ENCODE measurements around the gene COG5.

The COG5 gene

DNA sequence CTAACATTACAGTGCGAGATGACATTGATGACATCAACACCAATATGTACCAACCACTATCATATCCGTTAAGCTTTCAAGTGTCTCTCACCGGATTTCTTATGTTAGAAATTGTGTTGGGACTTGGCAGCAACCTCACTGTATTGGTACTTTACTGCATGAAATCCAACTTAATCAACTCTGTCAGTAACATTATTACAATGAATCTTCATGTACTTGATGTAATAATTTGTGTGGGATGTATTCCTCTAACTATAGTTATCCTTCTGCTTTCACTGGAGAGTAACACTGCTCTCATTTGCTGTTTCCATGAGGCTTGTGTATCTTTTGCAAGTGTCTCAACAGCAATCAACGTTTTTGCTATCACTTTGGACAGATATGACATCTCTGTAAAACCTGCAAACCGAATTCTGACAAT lies 89.6 kb downstream of the COG5 start:
- ATAC-seq (replicated peaks) (no peak), DNase-seq (no peak)
- Mint-ChIP-seq H3K4me3 (no peak overlapping the region), H3K9me3 (no peaks in the 10 kb centered on the region), H3K27ac (no peak overlapping the region), H3K36me3 (peaks cover 0 to 3% of the 10 kb centered on the region in 2 donors), H3K4me1 (peaks cover 3 to 8% of the 10 kb centered on the region in 2 donors), H3K27me3 (no peaks in the 10 kb centered on the region)

DNA sequence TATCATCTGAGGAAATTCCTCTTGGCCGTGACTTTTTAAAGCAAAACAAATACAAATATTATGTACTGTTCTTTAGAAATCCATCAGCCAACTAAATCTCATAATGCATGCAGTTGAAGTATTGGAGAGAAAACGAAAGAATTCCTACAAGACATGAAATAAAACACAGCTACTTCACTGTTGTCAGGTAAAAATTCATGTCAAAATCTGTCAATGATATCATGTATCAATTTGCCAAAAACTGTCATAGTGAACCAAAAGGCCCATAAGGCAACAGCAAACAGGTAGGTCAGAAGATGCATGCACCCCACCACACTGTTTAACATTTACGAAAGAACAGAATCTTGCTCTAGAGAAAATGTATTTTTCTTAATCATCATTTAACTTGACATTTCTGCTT lies 91.6 kb downstream of the COG5 start:
- H3K27me3 Mint-ChIP-seq: no peaks in the 10 kb centered on the region
- H3K27ac Mint-ChIP-seq: no peak overlapping the region

DNA sequence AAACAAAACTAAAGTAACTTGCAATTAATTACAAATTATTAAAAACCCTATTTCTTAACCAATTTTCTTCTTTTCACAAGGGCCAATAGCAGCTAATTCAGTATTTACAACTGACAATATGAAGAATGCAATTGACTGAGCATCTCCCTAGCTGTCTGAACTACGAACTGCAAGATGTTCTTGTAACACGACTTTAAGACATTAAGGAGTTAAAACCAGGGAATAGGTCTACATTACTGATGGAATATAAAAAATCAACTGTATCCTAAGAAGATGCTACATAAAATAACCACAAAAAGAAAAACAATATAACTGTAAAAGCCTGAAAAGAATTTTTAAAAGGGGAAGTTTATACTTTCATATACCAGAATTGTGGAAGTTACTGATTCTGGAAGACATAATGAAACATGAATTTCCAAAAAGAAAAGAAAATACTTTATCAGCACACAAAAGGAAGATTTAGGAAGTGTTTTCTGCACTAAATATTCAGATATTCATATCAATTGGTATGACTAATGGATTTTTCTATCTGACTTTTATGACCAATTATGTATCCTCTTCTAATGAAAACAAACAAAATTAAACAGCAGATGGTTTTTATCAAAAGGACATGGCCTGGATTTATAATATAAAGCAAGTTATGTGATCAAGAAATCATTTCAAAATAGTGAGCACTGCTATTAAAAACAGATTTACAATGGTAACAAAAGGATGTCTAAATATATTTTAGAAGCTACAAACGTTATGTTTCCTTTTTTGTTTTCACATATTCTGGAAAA lies 92.2 kb downstream of the COG5 start:
- Mint-ChIP-seq H3K36me3 (peaks cover 0 to 3% of the 10 kb centered on the region in 2 donors), H3K4me1 (peaks cover 6 to 14% of the 10 kb centered on the region in 2 donors), H3K27ac (no peak overlapping the region), H3K4me3 (no peak overlapping the region), H3K27me3 (no peaks in the 10 kb centered on the region), H3K9me3 (no peaks in the 10 kb centered on the region)
- no peak for DNase-seq
- ATAC-seq (replicated peaks): no peak

More for the DNA sequence above, 91.6 kb downstream of the COG5 start:
- Mint-ChIP-seq H3K4me3 (no peak overlapping the region), H3K36me3 (peaks cover 0 to 3% of the 10 kb centered on the region in 2 donors), H3K9me3 (no peaks in the 10 kb centered on the region), H3K4me1 (peaks cover 6 to 14% of the 10 kb centered on the region in 2 donors)
- ATAC-seq (replicated peaks): no peak
- no peak for DNase-seq

DNA sequence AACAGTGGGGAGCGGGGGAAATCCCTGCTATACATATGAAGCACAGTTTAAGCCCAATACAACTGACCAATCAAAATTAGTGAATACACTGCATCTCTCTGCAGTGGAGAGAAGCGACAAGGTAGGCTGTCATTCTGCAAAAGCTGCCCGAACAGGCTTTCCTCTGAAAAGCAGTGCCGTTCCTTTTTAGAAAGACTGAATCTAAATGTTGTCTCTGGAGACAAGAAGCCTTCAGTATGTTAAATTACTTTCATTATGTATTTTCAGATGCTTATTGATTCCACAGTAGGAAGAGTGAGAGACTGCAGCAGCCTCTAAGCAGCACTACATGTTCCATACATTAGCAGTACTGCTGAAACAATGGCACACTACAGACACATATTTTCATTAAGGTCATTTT lies 93.8 kb downstream of the COG5 start, which contains the start of gene GPR22:
GPR22 (plus strand) TSS at position 129 of the 400 bp plus-strand sequence. CDS start 4,004 bp downstream, outside the sequence.
- H3K27ac Mint-ChIP-seq: no peak within 1 kb of the TSS
- H3K4me1 Mint-ChIP-seq: peaks cover 8 to 21% of the 10 kb centered on the region in 2 donors
- DNase-seq (no peak), ATAC-seq (replicated peaks) (no peak)
- H3K36me3 Mint-ChIP-seq: peaks cover 0 to 3% of the 10 kb centered on the region in 2 donors
- no peaks in the 10 kb centered on the region for H3K9me3 Mint-ChIP-seq
- no peaks in the 10 kb centered on the region for H3K27me3 Mint-ChIP-seq
- H3K4me3 Mint-ChIP-seq: no peak within 1 kb of the TSS

DNA sequence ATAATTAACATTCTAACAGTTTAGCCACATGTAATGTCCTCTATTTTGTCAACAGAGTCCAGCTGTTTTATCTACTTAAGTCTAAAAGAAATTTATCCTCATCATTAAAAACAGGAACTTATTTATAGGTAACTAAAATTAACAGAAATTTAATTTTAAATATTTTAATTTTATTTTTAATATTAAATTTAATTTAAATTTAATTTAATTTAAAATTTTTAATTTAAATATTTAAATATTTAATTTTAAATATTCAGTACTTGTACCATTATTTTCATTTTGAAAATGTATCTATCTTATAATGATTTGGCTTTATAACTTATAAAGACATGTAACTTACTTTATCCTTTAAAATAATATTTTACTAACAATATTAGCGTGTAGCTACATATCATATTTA lies 94.9 kb downstream of the COG5 start:
- Mint-ChIP-seq H3K27me3 (no peaks in the 10 kb centered on the region), H3K4me1 (peaks cover 8 to 21% of the 10 kb centered on the region in 2 donors), H3K36me3 (no peaks in the 10 kb centered on the region), H3K27ac (no peak overlapping the region), H3K9me3 (no peaks in the 10 kb centered on the region), H3K4me3 (no peak overlapping the region)
- ATAC-seq (replicated peaks) (no peak), DNase-seq (no peak)

DNA sequence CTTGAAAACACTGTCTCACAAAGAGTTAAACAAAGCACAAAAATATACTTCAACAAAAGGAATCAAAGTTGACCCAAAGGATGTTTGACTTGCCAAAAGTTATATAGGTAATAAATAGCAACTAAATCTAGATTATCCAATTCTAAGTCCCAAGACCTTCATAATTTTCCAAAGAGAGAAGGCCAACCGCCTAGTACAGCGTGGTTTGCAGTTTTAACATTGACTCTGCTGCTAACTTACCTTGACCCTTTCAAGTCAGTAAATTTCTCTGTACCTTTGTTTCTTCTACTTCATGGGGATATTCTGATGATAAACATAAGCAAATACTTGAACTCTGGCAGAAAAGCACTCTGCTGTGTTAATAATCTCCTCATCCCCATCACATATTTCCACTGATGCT lies 95.7 kb downstream of the COG5 start:
- peaks cover 8 to 21% of the 10 kb centered on the region in 2 donors for H3K4me1 Mint-ChIP-seq
- H3K27me3 Mint-ChIP-seq: no peaks in the 10 kb centered on the region
- H3K9me3 Mint-ChIP-seq: no peaks in the 10 kb centered on the region
- ATAC-seq (replicated peaks) (no peak), DNase-seq (no peak)
- no peak overlapping the region for H3K27ac Mint-ChIP-seq
- no peaks in the 10 kb centered on the region for H3K36me3 Mint-ChIP-seq
- H3K4me3 Mint-ChIP-seq: no peak overlapping the region

DNA sequence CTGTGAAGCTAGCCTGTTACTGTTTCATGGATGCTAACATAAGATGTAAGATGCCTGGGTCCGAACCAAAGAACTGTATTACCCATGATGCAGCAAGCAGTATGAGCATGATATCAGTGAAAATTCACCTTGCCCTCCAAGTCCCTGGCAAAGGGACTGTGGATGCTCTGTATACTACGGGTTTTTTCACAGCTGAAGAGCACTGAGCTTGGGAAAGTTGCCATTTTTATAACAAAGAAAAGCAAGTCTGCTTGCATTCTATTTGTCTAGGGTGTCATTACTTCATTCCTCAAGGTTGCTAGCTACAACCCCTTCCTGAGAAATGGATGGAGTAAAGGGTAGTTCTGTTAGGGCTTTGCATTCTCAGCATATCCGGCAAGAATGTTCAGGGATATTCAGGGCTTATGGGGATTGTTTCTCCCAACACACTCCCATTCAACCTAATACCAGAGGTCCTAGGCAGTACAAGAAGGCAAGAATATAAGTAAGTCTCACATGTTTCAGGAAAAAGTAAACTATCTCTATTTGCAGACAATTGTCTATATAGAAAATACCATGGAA lies 99.0 kb downstream of the COG5 start:
- DNase-seq: no peak
- peaks cover 5 to 13% of the 10 kb centered on the region in 2 donors for H3K4me1 Mint-ChIP-seq
- no peak overlapping the region for H3K27ac Mint-ChIP-seq
- no peak for ATAC-seq (replicated peaks)
- no peak overlapping the region for H3K4me3 Mint-ChIP-seq
- H3K9me3 Mint-ChIP-seq: no peaks in the 10 kb centered on the region
- H3K27me3 Mint-ChIP-seq: no peaks in the 10 kb centered on the region
- peaks cover 0 to 1% of the 10 kb centered on the region in 2 donors for H3K36me3 Mint-ChIP-seq

DNA sequence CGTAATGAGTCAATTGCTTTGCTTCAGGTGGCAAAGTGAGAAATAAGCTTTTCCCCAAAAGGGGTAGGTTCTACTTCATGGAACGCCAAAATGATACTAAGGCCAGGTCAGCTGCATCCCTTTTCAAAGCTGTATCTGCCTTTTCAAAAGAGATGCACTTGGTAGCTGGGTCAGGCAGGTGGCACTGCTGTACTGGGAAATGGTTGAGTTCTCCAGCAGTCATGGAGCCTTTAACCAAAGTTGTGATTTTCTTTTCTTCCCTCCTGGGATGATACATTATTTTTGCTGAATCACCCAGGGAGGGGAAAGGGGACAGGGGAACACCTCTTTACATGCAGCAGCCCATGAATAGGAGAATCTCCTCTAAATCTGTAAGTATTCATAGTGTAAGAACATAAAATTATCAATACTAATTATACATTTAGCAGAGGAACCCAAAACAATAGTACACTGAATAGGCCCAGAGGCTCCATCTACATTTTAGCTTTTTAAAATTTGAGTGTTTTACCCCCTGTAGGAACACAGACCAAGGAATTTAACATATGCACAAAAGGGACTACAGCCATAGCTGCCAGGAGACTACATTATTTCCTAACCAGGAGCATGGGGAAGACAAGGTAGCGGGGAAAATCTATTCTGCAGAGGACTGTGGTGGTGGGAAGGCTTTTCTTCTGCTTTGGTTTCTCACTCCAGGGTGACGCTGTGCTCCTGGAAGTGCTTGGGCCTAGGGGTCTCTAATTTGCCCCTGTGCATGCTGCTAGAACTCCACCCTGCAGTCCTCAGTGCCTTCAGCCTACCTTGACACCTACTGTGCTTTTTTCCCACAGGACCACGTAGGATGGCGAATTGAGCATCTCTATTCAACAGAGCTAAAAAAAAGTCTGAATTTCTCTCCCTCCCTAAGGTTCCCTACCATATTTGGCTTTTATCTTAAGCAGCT lies 100.3 kb downstream of the COG5 start:
- DNase-seq (peak; percentile 4), ATAC-seq (replicated peaks) (peak; percentile 73 to 81)
- Mint-ChIP-seq H3K27ac (no peak overlapping the region), H3K27me3 (no peaks in the 10 kb centered on the region), H3K9me3 (no peaks in the 10 kb centered on the region), H3K36me3 (peaks cover 4 to 6% of the 10 kb centered on the region in 2 donors), H3K4me1 (peaks cover 5 to 11% of the 10 kb centered on the region in 2 donors), H3K4me3 (no peak overlapping the region)

DNA sequence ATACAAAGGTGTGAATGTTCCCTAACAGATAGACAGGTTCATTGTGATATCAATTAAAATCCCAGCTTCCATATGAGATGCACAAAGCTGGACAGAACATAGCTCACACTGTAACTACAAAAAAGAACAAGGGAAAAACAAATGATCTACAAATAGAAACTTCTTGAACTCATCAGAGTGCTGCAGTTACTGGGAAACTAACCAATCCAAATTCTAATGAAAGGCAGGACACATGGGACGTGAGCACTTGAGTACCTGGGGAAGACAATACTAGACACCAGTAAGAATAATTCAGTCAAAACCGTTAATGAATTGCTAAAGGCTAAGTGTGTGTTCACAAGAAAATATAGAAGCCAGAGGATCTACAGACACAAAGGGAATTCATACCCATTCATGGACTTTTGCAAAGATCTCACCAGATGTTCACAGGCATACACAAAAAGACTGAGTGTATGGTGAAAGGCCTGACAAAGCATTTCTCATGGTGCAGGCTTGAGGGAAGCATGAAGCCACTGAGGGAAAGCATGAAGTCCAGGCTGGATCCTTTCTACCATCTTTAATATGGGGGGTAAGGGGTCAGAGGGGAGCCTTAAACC lies 101.7 kb downstream of the COG5 start:
- no peak overlapping the region for H3K27ac Mint-ChIP-seq
- DNase-seq (no peak), ATAC-seq (replicated peaks) (no peak)
- H3K36me3 Mint-ChIP-seq: peaks cover 15 to 20% of the 10 kb centered on the region in 2 donors
- H3K4me3 Mint-ChIP-seq: no peak overlapping the region
- peaks cover 2 to 7% of the 10 kb centered on the region in 2 donors for H3K4me1 Mint-ChIP-seq
- no peaks in the 10 kb centered on the region for H3K9me3 Mint-ChIP-seq
- no peaks in the 10 kb centered on the region for H3K27me3 Mint-ChIP-seq

DNA sequence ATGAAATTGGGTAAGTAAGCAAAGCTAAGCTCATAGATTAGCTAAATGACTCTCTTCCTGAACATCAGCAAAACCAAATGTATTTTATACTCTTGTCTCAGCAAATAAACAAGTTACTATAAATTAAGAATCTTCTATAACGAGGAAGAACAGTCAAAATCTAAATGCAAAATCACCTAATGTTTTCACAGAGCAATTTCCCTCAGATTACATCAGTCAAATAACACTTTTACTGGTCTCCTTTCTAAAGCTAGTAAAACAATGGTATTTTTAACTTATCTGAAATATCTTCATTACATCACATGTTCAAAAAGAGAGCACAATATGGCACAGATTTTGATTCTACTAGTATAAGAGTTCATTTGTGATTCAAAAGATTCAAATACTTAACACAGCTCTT lies 110.3 kb downstream of the COG5 start:
- peaks cover 32 to 35% of the 10 kb centered on the region in 2 donors for H3K36me3 Mint-ChIP-seq
- H3K4me1 Mint-ChIP-seq: peaks cover 8 to 11% of the 10 kb centered on the region in 2 donors
- ATAC-seq (replicated peaks) (no peak), DNase-seq (no peak)
- no peaks in the 10 kb centered on the region for H3K27me3 Mint-ChIP-seq
- H3K27ac Mint-ChIP-seq: no peak overlapping the region
- no peak overlapping the region for H3K4me3 Mint-ChIP-seq
- no peaks in the 10 kb centered on the region for H3K9me3 Mint-ChIP-seq

DNA sequence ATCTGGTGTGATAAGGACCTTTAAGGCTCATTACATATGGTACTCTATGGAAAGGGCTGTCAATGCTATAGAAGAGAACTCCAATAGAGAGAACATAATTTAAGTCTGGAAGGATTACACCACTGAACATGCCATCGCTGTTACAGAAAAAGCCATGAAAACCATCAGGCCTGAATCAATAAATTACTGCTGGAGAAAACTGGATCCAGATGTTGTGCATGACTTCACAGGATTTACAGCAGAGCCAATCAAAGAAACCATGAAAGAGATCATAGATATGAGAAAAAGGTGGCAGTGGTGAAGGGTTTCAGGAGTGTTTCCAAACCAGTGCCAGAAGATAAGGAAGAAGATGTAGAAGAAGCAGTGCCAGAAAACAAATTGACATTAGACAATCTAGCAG lies 112.8 kb downstream of the COG5 start:
- Mint-ChIP-seq H3K27ac (no peak overlapping the region), H3K36me3 (peaks cover 21 to 25% of the 10 kb centered on the region in 2 donors), H3K27me3 (no peaks in the 10 kb centered on the region), H3K9me3 (no peaks in the 10 kb centered on the region), H3K4me3 (no peak overlapping the region), H3K4me1 (peaks cover 8 to 11% of the 10 kb centered on the region in 2 donors)
- ATAC-seq (replicated peaks) (no peak), DNase-seq (no peak)

DNA sequence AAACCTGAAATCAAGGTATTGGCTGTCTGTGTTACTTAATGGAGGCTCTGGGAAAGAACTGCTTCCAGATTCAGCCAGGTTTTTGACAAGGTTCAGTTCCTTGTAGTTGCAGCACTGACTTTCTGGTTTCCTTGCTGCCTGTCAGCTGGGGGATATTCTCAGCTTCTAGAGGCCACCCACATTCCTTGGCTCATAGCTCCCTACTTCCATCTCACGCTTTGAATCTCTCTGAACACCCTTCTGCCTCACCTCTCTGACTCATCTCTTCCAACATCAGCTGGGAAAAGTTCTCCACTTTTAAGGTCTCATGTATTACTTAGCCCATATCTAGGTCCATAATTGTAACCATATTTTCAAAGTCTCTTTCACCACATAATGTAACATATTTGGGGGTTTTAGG lies 116.7 kb downstream of the COG5 start:
- Mint-ChIP-seq H3K9me3 (peaks cover 0 to 4% of the 10 kb centered on the region in 2 donors), H3K4me3 (no peak overlapping the region), H3K27ac (no peak overlapping the region), H3K27me3 (no peaks in the 10 kb centered on the region), H3K36me3 (peaks cover 18 to 21% of the 10 kb centered on the region in 2 donors), H3K4me1 (peaks cover 2 to 10% of the 10 kb centered on the region in 2 donors)
- no peak for ATAC-seq (replicated peaks)
- DNase-seq: no peak

DNA sequence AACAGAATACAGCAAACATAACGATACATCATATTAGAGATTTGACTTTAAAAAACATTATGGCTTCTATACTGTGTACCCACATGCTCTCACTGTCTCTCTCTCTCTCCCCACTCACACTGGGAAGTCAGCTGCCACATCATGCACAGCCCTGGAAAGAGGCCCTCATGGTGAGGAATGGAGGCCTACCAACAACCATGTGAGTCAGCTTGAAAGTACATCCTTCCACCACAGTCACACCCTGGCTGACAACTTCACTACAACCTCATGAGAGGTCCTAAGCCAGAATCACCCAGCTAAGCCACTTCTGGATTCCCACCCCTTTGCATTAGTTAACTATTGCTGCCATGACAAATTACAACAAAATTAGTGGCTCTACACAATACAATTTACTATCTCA lies 117.2 kb downstream of the COG5 start:
- no peak for DNase-seq
- H3K27ac Mint-ChIP-seq: no peak overlapping the region
- ATAC-seq (replicated peaks): no peak
- peaks cover 0 to 10% of the 10 kb centered on the region in 2 donors for H3K4me1 Mint-ChIP-seq
- H3K27me3 Mint-ChIP-seq: no peaks in the 10 kb centered on the region
- peaks cover 0 to 4% of the 10 kb centered on the region in 2 donors for H3K9me3 Mint-ChIP-seq
- peaks cover 20 to 24% of the 10 kb centered on the region in 2 donors for H3K36me3 Mint-ChIP-seq
- no peak overlapping the region for H3K4me3 Mint-ChIP-seq

DNA sequence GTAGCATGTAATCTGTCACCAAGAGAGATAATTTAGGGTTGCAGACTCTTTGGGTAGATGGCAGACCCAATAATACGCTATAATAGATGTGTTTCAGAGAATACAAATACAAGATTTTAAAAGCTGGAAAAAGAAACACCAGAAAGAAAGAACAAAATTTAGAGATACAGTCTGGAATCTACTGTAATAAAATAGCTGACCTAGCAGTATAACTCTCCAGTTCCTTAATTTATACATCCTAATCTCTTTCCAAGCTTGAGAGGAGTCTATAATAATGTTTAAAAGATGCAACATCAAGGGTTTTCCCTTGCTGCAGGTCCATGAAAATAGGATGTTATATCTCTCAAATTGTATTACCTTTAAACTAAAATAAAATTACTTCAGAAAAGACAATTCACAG lies 121.0 kb downstream of the COG5 start:
- Mint-ChIP-seq H3K36me3 (peaks cover 13 to 19% of the 10 kb centered on the region in 2 donors), H3K9me3 (peaks cover 0 to 4% of the 10 kb centered on the region in 2 donors), H3K27me3 (no peaks in the 10 kb centered on the region), H3K4me3 (no peak overlapping the region), H3K4me1 (no peaks in the 10 kb centered on the region), H3K27ac (no peak overlapping the region)
- DNase-seq (no peak), ATAC-seq (replicated peaks) (no peak)

All from stimulated activated naive B cell treated with anti-CD40 and anti-IgM and Interleukin-4, amounts not matched to agents 10 μg/mL and 1 μg/mL and 100 μg/mL, for 72 hours (primary cell).